ENCODE measurements around the gene HIVEP1. TPM values are rescaled to one million over a fixed set of nuclear protein-coding genes. Genes with fewer than 3 reads are reported as not detected.

HIVEP1 gene
- total and polyA plus RNA-seq, 2 of the 8 experiments (the other 6 are each of a cell fraction or from before 2014, with no cell fraction given), result 22.6 to 23.1 TPM

- H4K8ac ChIP-seq (ENCODE audit: extremely low read depth, insufficient read depth, low read length), result no peak overlapping the region
- no peak overlapping the region for H3K23ac ChIP-seq (ENCODE audit: insufficient read length)
- peaks cover 0 to 6% of the 10 kb centered on the region in 2 experiments; a peak in 2 of 4 replicates for H3K9me3 ChIP-seq (ENCODE audit: insufficient read depth in 2 of 2, low read depth in 1 of 2, low read length in 1 of 2)
- H2BK12ac ChIP-seq (ENCODE audit: low read depth, low read length), result no peak overlapping the region
- no peak overlapping the region for H3K56ac ChIP-seq (replicated peaks; ENCODE audit: insufficient read length, low read depth, low read length)
- peak overlapping the region; percentile 60 to 82 (median 64) for H3K4me3 ChIP-seq (ENCODE audit: extremely low read depth in 1 of 4, insufficient read depth in 2 of 4, low read depth in 3 of 4, low read length in 4 of 4)
- no peak overlapping the region for H2BK120ac ChIP-seq (replicated peaks; ENCODE audit: low read depth, low read length)
- peaks cover 5% of the 10 kb centered on the region; the same call in 1 of the 2 replicates for H3K79me1 ChIP-seq (ENCODE audit: low read depth, low read length)
- H3K9ac ChIP-seq (replicated peaks in 1 of 4; ENCODE audit: extremely low read depth in 1 of 4, low read depth in 3 of 4, low read length in 3 of 4), result peak overlapping the region in 3 of 4 experiments; percentile 24 to 58 (median 43); a peak in 6 of 7 replicates
- H4K20me1 ChIP-seq (replicated peaks in 1 of 2; ENCODE audit: control insufficient read depth in 1 of 2, insufficient read depth in 2 of 2, low read length in 2 of 2), result no peaks in the 10 kb centered on the region
- H3K27me3 ChIP-seq (replicated peaks in 1 of 4; ENCODE audit: control insufficient read depth in 3 of 4, extremely low read depth in 1 of 4, insufficient read depth in 3 of 4, low read length in 3 of 4), result no peaks in the 10 kb centered on the region
- H3K27ac ChIP-seq (ENCODE audit: low read depth, low read length), result peak overlapping the region; percentile 80; the same call in 1 of the 2 replicates
- no peak overlapping the region; the same call in 1 of the 2 replicates for H3K18ac ChIP-seq (ENCODE audit: extremely low read depth, low read length)
- H2BK20ac ChIP-seq (ENCODE audit: low read length), result no peak overlapping the region
- no peak overlapping the region for H2AFZ ChIP-seq (ENCODE audit: low read length)
- no peak overlapping the region for H4K91ac ChIP-seq (replicated peaks; ENCODE audit: insufficient read length, low read length)
- peaks cover 12 to 30% of the 10 kb centered on the region in 2 experiments for H3K79me2 ChIP-seq (ENCODE audit: control insufficient read depth in 1 of 2, insufficient read depth in 2 of 2, low read length in 2 of 2)
- ChIA-PET CTCF (ENCODE audit: partially characterized antibody) (interaction anchor here (0.6 to 1.1 kb wide), 4 partner anchors 63 to 277 kb away, joined by 3 to 4 read pairs (median 4); no protein-coding TSS in a partner anchor), POLR2A (ENCODE audit: partially characterized antibody) (interaction anchor here (0.7 to 1.7 kb wide), 3 partner anchors 17 to 218 kb away, joined by 3 to 5 read pairs (median 4); no protein-coding TSS in a partner anchor)
- no peak overlapping the region for H2AK5ac ChIP-seq (ENCODE audit: low read depth, low read length)
- H3K14ac ChIP-seq (ENCODE audit: insufficient read length), result no peak overlapping the region
- peak overlapping the region; percentile 92 to 93 for H3K4me2 ChIP-seq (ENCODE audit: insufficient read depth in 1 of 2, low read depth in 2 of 2, low read length in 2 of 2)
- WGBS, 2 experiments (ENCODE audit: extremely low coverage in 1 of 2, insufficient coverage in 1 of 2, insufficient read length in 1 of 2, insufficient replicate concordance in 2 of 2, low coverage in 1 of 2, low lambda C conversion rate in 2 of 2, missing lambda C conversion rate in 1 of 2), result 22% methylated on average over 9 of the region's 9 CpGs; no CpG with 5 or more reads in 1 of the 2 experiments
- 0 out of 2 replicates have a peak overlapping the region, but pooled peaks have one; percentile 69 for H2BK5ac ChIP-seq (ENCODE audit: low read depth, low read length)
- no peak for FAIRE-seq
- DNase-seq (ENCODE audit: low read depth in 1 of 2, low spot score in 2 of 2), result no peak
- H3K4ac ChIP-seq (replicated peaks; ENCODE audit: insufficient read length, low read depth, low read length), result no peak overlapping the region
- no peak overlapping the region for H4K5ac ChIP-seq (ENCODE audit: insufficient read length, low read depth, low read length)
- H3K36me3 ChIP-seq (ENCODE audit: control insufficient read depth in 2 of 4, insufficient read depth in 4 of 4, low read length in 3 of 4), result peaks cover 0 to 7% (median 0%) of the 10 kb centered on the region in 4 experiments; a peak in 2 of 8 replicates
- peaks cover 2 to 15% (median 7%) of the 10 kb centered on the region in 4 experiments; a peak in 3 of 7 replicates for H3K4me1 ChIP-seq (replicated peaks in 1 of 4; ENCODE audit: control insufficient read depth in 3 of 4, insufficient read depth in 4 of 4, low read length in 3 of 4)
- no peak overlapping the region for H2BK15ac ChIP-seq (ENCODE audit: low read length)
- H3K23me2 ChIP-seq (ENCODE audit: low read depth, low read length), result peaks cover 9% of the 10 kb centered on the region
- TF ChIP-seq POU5F1 (IDR thresholded peaks at IDR 0.05; ENCODE audit: low read depth, low read length) (no peak), SAP30 (IDR thresholded peaks at IDR 0.05; ENCODE audit: insufficient read depth, insufficient replicate concordance, low read length) (no peak), SRF (IDR thresholded peaks at IDR 0.05; ENCODE audit: low read depth, low read length) (no peak), TAF1 (IDR thresholded peaks at IDR 0.05; ENCODE audit: low read depth, low read length) (no peak), CHD2 (IDR thresholded peaks at IDR 0.05; ENCODE audit: low read length) (no peak), ATF2 (IDR thresholded peaks at IDR 0.05; ENCODE audit: low read length) (no peak), RBBP5 (IDR thresholded peaks at IDR 0.05; ENCODE audit: borderline replicate concordance, low read depth, low read length) (no peak), CHD1 (IDR thresholded peaks at IDR 0.05; ENCODE audit: low read depth, low read length) (no peak), ATF3 (IDR thresholded peaks at IDR 0.05; ENCODE audit: insufficient read depth, low read depth, low read length) (no peak)
Observed at GRCh38 chr6:12009876-12010634, 2.1 kb upstream of the HIVEP1 start.
